ENCODE results near the gene MR1. TPM values are rescaled to one million over a fixed set of nuclear protein-coding genes. Genes with fewer than 3 reads are reported as not detected.

Gene MR1
- total and polyA plus RNA-seq, 9 of the 15 experiments (the other 6 are each of a cell fraction or from before 2014, with no cell fraction given) = 9.7 to 21.7 (median 15.6) TPM

DNA sequence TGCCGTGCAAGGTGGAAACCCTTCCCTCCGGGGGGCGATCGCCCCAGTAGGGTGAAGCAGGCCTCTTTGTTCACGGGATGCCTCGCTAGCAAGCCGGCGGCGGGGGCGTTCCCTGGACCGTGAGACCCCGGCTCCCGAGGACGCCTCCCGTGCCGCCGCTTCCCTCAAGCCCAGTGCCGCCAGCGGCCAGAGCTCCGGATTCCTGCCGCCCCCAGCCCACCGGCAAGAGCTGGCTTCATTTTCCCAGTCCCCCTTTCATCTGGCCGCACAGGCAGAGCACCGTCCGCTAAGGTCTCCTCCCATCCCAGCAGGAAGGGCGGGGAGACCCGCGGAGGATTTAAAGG lies 71.0 kb downstream of the MR1 start (continued):
- TF ChIP-seq, protein P1, sequence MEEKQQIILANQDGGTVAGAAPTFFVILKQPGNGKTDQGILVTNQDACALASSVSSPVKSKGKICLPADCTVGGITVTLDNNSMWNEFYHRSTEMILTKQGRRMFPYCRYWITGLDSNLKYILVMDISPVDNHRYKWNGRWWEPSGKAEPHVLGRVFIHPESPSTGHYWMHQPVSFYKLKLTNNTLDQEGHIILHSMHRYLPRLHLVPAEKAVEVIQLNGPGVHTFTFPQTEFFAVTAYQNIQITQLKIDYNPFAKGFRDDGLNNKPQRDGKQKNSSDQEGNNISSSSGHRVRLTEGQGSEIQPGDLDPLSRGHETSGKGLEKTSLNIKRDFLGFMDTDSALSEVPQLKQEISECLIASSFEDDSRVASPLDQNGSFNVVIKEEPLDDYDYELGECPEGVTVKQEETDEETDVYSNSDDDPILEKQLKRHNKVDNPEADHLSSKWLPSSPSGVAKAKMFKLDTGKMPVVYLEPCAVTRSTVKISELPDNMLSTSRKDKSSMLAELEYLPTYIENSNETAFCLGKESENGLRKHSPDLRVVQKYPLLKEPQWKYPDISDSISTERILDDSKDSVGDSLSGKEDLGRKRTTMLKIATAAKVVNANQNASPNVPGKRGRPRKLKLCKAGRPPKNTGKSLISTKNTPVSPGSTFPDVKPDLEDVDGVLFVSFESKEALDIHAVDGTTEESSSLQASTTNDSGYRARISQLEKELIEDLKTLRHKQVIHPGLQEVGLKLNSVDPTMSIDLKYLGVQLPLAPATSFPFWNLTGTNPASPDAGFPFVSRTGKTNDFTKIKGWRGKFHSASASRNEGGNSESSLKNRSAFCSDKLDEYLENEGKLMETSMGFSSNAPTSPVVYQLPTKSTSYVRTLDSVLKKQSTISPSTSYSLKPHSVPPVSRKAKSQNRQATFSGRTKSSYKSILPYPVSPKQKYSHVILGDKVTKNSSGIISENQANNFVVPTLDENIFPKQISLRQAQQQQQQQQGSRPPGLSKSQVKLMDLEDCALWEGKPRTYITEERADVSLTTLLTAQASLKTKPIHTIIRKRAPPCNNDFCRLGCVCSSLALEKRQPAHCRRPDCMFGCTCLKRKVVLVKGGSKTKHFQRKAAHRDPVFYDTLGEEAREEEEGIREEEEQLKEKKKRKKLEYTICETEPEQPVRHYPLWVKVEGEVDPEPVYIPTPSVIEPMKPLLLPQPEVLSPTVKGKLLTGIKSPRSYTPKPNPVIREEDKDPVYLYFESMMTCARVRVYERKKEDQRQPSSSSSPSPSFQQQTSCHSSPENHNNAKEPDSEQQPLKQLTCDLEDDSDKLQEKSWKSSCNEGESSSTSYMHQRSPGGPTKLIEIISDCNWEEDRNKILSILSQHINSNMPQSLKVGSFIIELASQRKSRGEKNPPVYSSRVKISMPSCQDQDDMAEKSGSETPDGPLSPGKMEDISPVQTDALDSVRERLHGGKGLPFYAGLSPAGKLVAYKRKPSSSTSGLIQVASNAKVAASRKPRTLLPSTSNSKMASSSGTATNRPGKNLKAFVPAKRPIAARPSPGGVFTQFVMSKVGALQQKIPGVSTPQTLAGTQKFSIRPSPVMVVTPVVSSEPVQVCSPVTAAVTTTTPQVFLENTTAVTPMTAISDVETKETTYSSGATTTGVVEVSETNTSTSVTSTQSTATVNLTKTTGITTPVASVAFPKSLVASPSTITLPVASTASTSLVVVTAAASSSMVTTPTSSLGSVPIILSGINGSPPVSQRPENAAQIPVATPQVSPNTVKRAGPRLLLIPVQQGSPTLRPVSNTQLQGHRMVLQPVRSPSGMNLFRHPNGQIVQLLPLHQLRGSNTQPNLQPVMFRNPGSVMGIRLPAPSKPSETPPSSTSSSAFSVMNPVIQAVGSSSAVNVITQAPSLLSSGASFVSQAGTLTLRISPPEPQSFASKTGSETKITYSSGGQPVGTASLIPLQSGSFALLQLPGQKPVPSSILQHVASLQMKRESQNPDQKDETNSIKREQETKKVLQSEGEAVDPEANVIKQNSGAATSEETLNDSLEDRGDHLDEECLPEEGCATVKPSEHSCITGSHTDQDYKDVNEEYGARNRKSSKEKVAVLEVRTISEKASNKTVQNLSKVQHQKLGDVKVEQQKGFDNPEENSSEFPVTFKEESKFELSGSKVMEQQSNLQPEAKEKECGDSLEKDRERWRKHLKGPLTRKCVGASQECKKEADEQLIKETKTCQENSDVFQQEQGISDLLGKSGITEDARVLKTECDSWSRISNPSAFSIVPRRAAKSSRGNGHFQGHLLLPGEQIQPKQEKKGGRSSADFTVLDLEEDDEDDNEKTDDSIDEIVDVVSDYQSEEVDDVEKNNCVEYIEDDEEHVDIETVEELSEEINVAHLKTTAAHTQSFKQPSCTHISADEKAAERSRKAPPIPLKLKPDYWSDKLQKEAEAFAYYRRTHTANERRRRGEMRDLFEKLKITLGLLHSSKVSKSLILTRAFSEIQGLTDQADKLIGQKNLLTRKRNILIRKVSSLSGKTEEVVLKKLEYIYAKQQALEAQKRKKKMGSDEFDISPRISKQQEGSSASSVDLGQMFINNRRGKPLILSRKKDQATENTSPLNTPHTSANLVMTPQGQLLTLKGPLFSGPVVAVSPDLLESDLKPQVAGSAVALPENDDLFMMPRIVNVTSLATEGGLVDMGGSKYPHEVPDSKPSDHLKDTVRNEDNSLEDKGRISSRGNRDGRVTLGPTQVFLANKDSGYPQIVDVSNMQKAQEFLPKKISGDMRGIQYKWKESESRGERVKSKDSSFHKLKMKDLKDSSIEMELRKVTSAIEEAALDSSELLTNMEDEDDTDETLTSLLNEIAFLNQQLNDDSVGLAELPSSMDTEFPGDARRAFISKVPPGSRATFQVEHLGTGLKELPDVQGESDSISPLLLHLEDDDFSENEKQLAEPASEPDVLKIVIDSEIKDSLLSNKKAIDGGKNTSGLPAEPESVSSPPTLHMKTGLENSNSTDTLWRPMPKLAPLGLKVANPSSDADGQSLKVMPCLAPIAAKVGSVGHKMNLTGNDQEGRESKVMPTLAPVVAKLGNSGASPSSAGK (IDR thresholded peaks at IDR 0.05) = 0 out of 2 replicates have a peak, but pooled peaks have one; percentile 74
- TF ChIP-seq, protein P2, sequence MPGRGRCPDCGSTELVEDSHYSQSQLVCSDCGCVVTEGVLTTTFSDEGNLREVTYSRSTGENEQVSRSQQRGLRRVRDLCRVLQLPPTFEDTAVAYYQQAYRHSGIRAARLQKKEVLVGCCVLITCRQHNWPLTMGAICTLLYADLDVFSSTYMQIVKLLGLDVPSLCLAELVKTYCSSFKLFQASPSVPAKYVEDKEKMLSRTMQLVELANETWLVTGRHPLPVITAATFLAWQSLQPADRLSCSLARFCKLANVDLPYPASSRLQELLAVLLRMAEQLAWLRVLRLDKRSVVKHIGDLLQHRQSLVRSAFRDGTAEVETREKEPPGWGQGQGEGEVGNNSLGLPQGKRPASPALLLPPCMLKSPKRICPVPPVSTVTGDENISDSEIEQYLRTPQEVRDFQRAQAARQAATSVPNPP (IDR thresholded peaks at IDR 0.05; ENCODE audit: borderline replicate concordance, insufficient read depth, insufficient read length) = no peak
- no peak for TF ChIP-seq ARNT (IDR thresholded peaks at IDR 0.05)
- TF ChIP-seq NR4A1 (CRISPR knock-in tag; IDR thresholded peaks at IDR 0.05) = no peak
- peak; percentile 57; the same call in 1 of the 2 replicates for TF ChIP-seq NR4A1 (tag; IDR thresholded peaks at IDR 0.05)
- TF ChIP-seq NFYB (IDR thresholded peaks at IDR 0.05; ENCODE audit: extremely low read depth, insufficient read length) = no peak
- no peak for TF ChIP-seq ZNF274 (IDR thresholded peaks at IDR 0.05; ENCODE audit: borderline replicate concordance, low read depth, low read length)
- TF ChIP-seq ZNF263 (CRISPR knock-in tag; IDR thresholded peaks at IDR 0.05; ENCODE audit: borderline replicate concordance) = no peak
- TF ChIP-seq, protein P3, sequence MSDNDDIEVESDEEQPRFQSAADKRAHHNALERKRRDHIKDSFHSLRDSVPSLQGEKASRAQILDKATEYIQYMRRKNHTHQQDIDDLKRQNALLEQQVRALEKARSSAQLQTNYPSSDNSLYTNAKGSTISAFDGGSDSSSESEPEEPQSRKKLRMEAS (CRISPR knock-in tag; IDR thresholded peaks at IDR 0.05) = peak; percentile 31; the same call in 1 of the 2 replicates
- TF ChIP-seq, protein P4, sequence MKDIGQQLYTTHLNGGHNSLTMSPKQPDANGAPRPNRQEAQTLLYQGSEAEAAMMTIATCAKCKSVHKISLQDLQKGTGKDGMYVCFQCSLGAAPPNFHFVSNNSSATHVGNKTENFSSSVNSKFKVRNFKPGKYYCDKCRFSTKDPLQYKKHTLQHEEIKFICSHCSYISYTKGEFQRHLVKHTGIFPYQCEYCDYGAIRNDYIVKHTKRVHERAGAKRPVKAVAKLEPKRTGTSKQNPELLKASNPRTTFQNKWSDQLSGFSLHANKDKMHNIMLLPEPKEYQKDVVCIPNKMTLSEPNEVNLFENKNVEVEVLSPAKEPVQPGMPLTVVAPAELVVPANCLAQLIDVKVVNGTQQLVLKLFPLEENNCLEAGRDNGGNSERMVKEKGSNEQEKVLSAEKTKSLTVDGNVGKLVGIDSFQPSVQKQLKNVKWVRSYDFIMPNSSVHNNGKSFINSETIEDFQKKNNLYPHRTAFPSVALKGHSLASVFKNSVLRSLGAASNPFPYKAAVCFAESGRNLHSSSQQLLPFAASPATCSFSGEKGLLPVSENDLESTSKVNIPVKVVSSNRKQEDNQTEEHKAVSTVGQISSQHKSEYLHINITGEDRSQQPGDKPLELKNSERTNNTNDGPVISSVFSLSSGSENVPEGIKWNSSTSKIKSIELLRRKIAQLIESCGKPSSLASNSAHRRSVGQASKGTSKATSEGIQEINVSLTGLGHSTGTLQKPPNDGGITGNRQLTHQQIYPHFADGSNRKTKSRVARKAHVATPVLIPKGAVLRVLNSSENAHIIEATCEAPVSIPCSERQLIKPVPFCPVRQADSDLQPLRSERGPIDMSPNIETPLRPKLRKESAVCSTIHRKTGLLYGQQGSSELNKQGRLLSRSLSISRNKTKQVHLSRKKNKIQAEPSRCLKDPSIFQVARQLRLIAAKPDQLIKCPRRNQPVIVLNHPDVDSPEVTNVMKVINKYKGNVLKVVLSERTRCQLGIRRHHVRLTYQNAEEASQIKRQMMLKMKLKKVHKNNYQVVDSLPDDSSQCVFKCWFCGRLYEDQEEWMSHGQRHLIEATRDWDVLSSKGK (CRISPR knock-in tag; IDR thresholded peaks at IDR 0.05) = no peak
- no peak for TF ChIP-seq ASH1L (IDR thresholded peaks at IDR 0.05; ENCODE audit: borderline replicate concordance, low read depth, partially characterized antibody)
